GM19023 (cell line): ENCODE data around the gene ZNF77.
"Not testable (repeated sequence)": the region's sequence is repeated elsewhere in the genome, so short reads cannot be mapped to it uniquely, and the experiment has no call there.

ENCODE experiments used
- ATAC-seq: cut with Tn5 transposase; IDR thresholded peaks from one replicate; pipeline ENCODE4 v1.9.1; 2021; ENCODE audit warnings: mild to moderate bottlenecking, moderate library complexity; ENCODE audit not compliant: unreplicated experiment

ZNF77 gene

DNA sequence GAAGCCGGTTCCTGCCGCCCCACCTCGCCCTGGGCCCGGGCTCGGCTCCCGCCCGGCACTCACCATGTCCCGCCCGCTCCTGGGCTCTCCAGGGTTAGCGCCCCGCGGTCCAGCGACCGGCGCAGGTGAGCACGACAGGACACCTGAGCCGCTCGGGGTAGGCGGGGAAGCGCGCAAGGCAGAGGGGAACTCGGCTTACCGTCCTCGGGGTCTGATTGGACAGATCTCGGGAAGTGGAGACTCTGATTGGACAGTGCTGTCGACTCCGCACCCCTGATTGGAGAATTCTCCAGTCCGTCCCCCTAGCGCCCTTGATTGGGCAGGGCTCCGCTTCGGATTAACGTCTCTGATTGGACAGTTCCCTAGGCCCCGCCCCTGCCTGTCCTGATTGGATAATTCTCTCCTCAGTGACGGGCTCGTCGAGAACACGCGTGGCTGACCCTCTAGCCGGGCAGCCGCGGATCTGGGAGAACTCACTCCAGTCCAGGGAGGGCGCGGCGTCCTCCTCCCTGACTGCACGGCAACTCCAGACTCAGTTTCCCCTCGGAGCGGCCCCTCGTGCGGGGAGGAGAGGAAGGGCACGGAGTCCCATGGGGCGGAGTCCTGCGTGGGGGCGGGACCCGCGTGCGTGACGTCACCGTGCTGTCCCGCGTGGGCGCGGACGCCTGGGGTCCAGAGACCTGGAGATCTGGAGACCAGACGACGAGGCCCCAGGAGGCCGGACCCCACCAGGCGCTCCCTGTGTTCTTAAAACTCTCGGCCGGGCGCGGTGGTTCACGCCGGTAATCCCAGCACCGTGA, at the start of gene ZNF77:
Gene ZNF77 (minus strand): TSS at position 197 of the 800 bp plus-strand sequence. CDS start 131 bp downstream, at position 66.
- peak; percentile 96 for ATAC-seq

DNA sequence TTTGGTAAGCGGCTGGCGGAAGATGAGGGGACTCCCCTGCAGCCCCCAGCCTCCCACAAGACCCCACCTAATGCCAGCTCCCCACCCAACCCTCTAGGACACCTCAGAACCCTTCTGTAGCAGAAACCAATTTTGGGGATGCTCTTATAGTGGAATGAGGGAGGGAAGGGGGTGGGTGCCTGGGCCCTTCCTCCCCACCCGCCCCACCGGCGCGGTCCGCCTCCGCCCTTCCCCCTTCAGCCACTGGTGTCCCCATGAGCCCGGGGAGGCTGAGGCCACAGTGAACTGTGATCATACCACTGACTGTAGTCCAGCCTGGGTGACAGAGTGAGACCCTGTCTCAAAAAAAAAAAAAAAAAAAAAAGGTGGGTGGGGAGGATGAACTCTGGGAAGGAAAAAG, 48.8 kb upstream of the ZNF77 start:
- no peak for ATAC-seq

DNA sequence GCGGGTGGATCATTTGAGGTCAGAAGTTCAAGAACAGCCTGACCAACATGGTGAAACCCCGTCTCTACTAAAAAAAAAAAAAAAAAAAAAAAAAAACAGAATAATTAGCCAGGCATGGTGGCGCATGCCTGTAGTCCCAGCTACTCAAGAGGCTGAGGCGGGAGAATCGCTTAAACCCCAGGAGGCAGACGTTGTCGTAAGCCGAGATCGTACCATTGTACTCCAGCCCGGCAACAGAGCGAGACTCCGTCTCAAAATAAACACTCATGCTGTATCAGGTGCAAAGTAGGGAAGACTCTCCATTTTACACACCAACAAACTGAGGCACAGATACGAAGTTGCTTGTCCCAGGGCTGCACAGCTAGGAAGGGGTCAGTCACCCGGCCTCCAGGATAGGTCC, 48.2 kb upstream of the ZNF77 start:
- ATAC-seq: no peak

DNA sequence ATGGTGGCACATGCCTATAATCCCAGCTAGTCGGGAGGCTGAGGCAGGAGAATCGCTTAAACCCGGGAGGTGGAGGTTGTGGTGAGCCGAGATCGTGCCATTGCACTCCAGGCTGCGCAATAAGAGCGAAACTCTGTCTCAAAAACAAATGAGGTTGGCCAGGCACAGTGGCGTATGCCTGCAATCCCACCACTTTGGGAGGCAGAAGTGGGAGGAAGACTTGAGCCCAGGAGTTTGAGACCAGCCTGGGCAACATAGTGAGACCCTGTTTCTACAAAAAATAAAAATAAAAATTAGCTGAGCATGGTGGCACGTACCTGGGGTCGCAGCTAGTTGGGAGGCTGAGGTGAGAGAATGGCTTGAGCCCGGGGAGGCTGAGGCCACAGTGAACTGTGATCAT, 47.6 kb upstream of the ZNF77 start:
- ATAC-seq: not testable (repeated sequence)

DNA sequence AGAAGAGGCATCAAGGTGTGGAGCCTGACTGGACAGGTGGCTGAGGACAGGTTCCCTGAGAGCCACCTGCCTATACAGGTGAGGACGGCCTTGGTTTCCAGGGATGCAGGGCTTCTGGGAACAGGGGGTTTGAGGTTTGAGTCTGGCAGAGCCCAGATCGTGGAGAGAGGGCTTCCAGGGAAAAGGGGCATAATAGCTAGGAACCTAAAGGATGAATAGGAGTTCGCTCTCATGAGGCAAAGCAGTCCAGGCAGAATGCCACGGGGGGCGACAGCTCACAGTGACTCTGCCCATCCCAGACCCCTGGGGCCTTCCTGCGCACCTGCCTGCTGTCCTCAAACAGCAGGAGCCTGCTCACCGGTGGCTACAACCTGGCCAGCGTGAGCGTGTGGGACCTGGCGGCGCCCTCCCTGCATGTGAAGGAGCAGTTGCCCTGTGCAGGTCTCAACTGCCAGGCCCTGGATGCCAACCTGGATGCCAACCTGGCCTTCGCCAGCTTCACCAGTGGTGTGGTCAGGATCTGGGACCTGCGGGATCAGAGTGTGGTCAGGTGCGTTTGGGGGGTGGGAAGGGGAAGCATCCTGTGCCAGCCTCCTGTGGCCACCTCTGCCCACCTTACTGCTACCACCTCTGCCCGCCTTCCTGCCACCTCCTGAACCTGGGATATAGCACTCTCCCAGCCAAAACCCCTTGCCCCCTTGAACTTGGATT, 44.6 kb upstream of the ZNF77 start:
- no peak for ATAC-seq

DNA sequence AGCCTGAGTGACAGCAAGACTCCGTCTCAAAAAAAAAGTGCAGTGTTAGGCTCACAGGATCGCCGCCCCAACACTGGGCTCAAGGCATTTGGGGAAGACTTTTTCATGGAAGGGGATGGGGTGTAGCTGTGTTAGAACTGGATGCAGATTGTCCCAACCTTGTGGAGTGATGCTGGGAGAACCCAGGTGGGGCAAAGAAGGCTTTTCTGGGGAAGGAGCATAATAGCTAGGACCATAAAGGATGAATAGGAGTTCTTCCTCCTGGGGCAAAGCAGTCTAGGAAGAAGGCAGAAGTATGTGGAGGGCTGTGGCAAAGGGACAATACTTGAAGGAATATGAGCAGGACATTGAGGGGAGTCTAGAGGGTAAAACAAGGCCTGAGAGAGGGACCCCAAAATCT, 43.8 kb upstream of the ZNF77 start:
- ATAC-seq: no peak

DNA sequence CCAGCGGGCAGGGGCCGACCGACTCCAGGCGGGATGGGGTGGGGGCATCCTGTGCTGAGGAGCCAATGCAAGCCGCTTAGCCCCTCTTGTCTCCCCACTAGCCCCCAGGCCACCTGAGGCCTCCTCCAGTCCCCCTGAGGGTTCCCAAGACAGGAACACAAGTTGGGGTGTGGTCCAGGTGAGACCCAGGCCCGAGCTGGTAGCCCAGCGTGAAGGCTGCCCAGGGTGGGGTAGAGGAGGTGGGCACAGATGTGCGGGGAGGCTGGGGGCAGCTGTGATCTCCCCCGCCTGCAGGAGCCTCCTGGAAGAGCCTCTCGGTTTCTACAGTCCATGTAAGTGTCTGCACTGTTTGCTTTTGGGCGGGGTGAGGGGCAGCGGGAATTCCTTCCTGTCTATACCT, 43.0 kb upstream of the ZNF77 start:
- ATAC-seq: no peak

DNA sequence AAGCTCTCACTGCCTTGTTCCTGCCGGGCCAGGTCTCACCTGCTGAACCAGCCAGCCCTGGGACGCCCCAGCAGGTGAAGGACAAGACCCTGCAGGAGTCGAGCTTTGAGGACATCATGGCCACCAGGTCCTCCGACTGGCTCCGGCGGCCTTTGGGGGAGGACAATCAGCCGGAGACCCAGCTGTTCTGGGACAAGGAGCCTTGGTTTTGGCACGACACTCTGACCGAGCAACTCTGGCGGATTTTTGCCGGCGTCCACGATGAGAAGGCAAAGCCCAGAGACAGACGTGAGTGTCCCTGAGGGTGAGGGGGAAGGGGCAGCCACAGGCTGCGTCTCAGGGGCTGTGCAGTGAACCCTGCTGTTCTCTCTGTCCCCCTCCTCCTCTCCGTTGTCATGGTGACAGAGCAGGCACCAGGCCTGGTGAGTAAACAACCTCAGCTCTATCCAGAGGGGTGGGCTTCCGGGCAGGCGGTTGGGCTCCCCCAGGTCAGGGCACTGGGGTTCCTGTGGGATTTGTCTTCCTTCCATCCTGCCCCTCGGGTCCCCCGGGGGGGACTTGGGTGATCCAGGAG, 42.3 kb upstream of the ZNF77 start:
- ATAC-seq: no peak

DNA sequence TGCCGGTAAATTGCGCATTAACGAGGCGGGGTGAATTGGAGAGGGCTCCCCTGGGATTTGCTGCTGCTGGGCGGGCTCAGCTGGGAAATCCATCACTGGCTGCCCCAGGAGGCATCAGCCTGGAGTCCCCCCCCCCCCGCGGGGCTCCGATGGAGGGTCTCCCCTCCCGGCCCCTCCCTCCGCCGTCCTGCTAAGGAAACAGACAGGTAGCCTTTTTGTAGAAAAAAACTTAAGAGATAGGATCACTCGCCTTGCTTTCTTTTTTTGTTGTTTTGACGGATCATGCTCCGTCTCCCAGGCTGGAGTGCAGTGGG, 39.4 kb upstream of the ZNF77 start:
- no peak for ATAC-seq

DNA sequence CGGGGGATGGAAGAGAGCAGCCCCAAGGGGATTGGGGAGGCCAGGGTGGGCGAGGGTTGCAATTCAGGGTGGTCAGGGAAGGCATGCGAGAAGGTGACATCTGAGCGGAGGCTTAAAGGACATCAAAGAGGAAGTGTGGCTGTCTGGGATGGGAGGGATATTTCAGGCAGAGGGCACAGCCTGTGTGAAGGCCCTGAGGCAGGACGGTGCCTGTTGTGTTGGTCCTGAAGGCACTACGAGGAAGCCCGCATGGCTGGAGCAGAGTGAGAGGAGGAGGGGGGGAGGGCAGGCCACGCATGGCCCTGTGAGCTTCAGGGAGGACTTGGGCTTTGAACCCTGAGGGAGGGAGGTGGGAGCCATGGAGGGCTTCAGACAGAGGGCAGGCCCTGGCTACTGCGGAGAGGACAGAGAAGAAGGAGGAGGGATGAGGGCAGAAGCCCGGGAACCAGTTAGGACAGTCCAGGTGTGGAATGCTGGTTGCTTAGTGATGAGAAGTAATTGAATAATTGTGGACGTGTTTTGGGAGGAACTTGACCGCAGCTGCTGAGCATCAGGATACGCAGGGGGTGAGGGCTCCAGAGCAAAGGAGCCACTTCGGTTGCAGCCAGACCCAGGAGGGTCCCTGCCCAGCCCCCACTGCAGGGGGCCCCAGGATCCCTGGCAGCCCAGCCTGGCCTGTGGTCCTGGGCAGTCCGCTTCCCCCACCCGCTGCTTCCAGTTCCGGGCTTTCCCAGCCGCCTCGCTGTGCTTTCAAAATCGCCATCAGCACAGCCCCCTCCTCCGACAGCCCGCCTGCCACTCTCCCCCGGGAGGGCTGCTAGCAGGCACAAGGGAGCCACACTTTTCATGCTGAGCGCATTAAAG, 38.8 kb upstream of the ZNF77 start:
- no peak for ATAC-seq

DNA sequence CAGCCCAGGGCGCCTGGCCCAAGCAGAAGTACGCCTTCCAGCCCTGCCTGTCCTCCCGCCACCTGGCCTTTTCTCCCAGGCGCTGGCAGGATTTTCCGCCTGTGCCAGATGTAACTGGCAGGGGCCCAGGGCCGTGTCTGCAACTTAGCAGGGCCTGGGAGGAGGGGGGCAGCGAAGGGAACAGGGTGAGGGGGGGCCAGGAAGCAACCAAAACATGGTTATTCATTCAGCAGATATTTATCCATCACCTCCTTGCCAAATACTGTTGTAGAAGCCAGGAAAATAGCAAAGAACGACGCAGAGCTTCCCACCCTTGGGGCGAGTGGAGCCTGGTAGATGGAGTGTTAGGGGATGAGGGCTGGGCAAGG, 38.2 kb upstream of the ZNF77 start:
- ATAC-seq: no peak

DNA sequence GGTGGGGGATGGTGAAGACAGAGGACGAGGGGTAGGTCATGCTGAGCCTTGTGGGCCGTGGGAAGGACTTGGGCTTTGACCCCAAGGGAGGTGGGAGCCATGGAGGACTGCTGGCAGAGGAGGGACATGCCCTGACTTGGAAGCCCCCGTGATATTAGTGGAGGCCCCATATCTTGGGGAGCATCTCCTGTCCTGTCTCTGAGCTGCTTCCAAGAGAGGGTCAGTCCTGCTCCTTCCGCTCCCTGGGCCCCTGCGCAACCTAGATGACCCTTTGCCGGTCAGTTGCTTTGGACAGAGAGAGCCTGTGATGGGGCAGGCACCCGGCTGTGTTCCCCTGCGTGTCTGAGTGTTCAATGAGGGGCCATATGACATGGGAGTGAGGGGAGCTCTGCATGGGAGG, 37.8 kb upstream of the ZNF77 start:
- ATAC-seq: no peak

DNA sequence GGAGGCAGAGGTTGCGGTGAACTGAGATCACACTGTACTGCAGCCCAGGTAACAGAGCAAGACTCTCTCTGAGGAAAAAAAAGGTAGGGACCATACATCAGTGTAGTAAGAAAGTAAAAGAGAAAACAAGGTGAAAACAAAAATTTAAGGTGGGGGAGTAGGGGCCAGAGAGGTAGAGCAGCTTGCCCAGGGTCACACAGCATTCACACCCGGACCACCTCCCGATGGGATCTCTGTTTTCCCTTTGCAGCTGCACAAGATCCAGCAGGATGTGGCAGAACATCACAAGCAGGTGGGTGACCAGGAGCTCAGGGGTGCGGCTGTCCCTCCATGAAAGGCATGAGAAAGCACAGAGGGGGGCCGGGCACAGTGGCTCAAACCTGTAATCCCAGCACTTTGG, 37.1 kb upstream of the ZNF77 start:
- no peak for ATAC-seq

DNA sequence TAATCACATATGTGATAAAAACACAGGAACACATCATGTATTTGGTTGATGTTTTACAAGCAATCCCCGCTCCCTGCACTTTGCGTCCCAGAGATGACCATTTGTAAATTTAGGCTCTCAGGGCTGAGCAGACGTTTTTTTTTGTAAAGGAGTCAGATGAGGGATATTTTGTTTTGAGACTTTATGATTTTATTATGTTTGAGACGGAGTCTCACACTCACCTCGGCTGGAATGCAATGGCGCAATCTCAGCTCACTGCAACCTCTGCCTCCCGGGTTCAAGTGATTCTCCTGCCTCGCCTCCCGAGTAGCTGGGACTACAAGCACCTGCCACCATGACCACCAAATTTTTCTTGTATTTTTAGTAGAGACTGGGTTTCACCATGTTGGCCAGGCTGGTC, 34.0 kb upstream of the ZNF77 start:
- ATAC-seq: no peak

DNA sequence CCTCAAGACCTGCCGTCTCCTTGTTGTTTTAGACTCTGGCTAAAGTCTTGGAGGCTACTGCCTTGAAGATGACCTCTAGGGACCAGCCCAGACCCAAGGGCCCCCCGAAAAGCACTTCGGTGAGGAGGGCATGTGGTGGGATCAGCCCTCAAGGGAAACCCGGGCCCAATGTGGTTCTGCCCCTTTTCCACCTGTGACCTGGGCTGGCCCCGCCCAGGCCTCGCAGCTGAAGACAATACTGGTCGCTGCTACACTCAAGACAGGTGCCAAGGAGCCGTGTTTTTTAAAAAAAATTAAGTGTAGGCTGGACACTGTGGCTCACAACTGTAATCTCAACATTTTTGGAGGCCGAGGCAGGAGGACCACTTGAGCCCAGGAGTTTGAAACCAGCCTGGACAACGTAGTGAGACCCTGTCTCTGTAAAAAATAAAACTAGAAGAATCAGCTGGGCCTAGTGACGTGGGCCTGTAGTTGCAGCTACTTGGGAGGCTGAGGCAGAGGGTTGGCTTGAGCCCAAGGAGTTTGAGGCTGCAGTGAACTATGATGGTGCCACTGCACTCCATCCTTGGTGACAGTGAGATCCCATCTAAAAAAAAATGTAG, 33.5 kb upstream of the ZNF77 start:
- no peak for ATAC-seq

DNA sequence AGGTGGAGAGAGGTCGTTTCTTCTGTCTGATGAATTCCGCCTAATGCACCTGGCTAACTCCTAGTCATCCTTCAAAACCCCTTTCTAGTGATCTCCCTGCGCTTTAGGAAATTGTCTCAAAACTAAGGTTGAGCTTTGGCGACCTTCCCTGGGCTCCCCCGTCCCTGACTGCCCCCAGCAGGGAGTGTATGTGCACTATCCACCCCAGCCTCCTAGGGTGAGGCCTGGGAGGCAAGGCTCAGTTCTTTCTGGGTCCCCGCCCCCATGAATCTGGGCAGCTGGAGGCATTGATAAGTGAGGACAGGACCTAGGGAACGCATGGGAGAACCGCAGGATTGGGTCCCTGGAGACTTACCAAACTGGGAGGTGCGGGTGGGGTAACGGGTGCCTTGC, 33.0 kb upstream of the ZNF77 start:
- ATAC-seq: no peak

DNA sequence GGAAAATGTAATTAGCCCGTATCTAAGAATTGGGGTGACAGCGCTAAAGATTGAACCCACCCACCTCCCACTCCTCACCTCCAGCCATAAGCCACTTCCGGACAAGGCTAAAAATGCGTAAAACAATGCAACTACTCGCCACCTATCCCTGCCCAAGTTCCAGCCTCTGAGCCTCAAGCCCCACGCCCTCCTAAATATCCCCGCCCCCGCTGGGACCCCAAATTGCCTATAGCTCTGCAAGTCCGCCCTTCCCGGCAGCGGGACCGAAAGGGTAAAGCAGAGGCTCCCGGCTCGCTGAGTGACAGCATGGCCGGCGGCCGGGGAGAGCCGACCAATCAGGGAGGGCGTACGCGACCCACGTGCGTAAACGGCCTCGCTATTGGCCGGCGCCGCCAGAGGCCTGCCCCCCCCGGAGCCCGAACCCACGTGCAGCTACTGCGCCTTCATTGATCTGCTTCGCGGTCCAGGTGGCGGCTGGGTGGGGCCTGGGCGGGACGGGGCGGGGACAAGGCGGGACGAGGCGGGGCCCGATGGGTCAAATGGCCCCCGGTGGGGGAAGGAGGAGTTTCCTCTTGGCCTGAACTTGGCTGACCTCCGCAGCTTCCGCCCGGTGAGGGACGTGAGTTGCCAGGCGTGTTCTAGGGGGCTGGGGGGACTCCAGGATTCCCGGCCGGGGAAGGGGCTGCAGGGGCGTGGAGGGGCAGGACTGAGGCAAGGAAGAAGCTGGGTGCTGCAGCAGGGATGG, 32.4 kb upstream of the ZNF77 start, which contains the start of gene TLE6:
Gene TLE6 (plus strand): TSS at position 564 of the 745 bp plus-strand sequence. CDS start 670 bp downstream, outside the sequence.
- peak; percentile 95 for ATAC-seq

DNA sequence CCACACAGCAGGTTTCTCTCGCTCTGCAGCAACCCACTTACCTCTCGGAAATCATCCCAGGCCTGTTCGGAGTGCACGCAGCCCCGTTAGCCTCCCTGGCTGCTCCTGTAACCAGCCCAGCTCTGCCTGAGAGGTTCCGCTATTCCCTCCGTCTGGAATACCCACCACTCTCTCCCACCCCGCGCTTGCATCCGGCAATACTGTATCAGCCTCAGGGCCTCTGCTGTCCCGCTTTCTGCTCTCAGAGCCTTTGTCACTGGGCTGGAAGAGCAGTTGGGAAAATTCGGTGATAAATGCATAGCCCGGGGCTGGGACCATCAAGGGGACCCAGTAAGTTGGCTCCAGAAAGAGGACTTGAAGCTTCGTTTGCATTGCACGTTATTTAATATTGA, 31.8 kb upstream of the ZNF77 start:
- no peak for ATAC-seq

DNA sequence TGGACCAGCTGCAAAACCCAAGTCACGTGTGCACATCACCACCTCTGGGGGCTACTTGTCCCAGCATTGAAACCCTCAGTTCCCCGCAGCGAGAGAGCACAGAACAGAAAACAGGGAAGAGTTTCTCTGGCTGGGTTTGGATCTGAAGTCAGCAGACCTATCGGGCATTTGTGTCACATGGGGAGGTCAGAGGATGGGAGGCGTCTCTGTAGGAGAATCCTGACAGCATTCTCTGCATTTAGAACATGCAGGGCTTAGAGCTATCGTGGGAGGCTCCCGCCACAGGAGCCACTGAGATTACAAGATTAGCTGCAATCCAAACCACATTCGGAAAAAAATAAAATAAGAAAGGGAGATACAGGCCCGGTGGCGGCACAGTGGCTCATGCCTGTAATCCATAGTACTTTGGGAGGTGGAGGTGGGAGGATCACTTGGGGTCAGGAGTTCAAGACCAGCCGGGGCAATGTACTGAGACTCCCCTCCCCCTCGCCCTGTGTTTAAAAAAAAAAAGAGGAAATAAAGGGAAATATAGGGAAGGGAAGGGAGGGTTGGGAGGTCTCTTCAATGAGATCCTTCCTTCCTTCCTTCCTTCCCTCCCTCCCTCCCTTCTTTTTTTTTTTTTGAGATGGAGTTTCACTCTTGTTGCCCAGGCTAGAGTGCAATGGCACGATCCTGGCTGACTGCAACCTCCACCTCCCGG, 29.7 kb upstream of the ZNF77 start:
- no peak for ATAC-seq

DNA sequence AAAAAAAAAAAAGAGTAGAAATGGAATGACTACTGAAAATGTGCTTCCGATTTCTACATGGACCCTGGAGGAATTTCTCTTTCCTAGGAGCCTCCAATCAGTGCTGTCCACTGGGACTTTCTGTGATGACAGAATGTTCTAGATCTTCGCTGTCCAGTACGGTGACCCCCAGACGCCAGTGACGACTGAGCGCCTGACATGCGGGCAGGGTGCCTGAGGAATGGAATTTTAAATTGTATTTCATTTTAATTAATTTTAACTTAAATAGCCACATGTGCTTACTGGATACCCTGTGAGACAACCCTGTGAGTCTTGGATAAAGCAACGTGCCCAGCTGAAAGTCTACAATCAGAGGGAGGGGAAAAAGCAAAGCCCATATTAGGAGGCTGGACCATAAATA, 28.5 kb upstream of the ZNF77 start:
- ATAC-seq: no peak
